Mesothelial cell of epicardium (in vitro differentiated cells): ENCODE measurements around the gene ASH1L. TPM values are rescaled to one million over a fixed set of nuclear protein-coding genes. Genes with fewer than 3 reads are reported as not detected.
"Not testable (repeated sequence)": the region's sequence is repeated elsewhere in the genome, so short reads cannot be mapped to it uniquely, and the experiment has no call there.

Source experiments
- DNase-seq, 2 experiments: peaks; one replicate each; pipeline ENCODE4 v3.0.0; 2021; ENCODE audit warnings: low spot score in 2 of 2; ENCODE audit not compliant: unreplicated experiment in 2 of 2
- H3K27ac Mint-ChIP-seq: 2 replicates; pipeline ENCODE4 v1.8.0; 2021; ENCODE audit warnings: mixed read lengths
- H3K27me3 Mint-ChIP-seq: 2 replicates; pipeline ENCODE4 v1.8.0; 2021; ENCODE audit warnings: low read depth, mixed read lengths
- H3K36me3 Mint-ChIP-seq: 2 replicates; pipeline ENCODE4 v1.8.0; 2021; ENCODE audit warnings: mixed read lengths
- H3K4me1 Mint-ChIP-seq: 2 replicates; pipeline ENCODE4 v1.8.0; 2021; ENCODE audit warnings: mixed read lengths
- H3K4me3 Mint-ChIP-seq: 2 replicates; pipeline ENCODE4 v1.8.0; 2021; ENCODE audit warnings: mild to moderate bottlenecking, moderate library complexity, mixed read lengths
- H3K9me3 Mint-ChIP-seq: 2 replicates; pipeline ENCODE4 v1.8.0; 2021; ENCODE audit warnings: mixed read lengths
- total RNA-seq: library from RNA; stranded (reverse); gene quantifications from 3 replicates; pipeline ENCODE4 v1.2.1, GENCODE V29; 2021
- TF ChIP-seq, protein P1 (sequence below): fragments of 200-600 bp; sonication (generic); IDR thresholded peaks from one replicate; pipeline ENCODE4 v1.5.0; 2021; ENCODE audit warnings: antibody characterized with exemption; ENCODE audit not compliant: unreplicated experiment

The ASH1L gene
- total RNA-seq, 1 donor from 2014 or later, result 87.7 TPM

- no peak for DNase-seq
- peaks cover 13% of the 10 kb centered on the region for H3K4me1 Mint-ChIP-seq
- peaks cover 5% of the 10 kb centered on the region for H3K27me3 Mint-ChIP-seq
- TF ChIP-seq, protein P1, sequence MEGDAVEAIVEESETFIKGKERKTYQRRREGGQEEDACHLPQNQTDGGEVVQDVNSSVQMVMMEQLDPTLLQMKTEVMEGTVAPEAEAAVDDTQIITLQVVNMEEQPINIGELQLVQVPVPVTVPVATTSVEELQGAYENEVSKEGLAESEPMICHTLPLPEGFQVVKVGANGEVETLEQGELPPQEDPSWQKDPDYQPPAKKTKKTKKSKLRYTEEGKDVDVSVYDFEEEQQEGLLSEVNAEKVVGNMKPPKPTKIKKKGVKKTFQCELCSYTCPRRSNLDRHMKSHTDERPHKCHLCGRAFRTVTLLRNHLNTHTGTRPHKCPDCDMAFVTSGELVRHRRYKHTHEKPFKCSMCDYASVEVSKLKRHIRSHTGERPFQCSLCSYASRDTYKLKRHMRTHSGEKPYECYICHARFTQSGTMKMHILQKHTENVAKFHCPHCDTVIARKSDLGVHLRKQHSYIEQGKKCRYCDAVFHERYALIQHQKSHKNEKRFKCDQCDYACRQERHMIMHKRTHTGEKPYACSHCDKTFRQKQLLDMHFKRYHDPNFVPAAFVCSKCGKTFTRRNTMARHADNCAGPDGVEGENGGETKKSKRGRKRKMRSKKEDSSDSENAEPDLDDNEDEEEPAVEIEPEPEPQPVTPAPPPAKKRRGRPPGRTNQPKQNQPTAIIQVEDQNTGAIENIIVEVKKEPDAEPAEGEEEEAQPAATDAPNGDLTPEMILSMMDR, result no peak
- H3K4me3 Mint-ChIP-seq, result no peak overlapping the region
- no peaks in the 10 kb centered on the region for H3K9me3 Mint-ChIP-seq
- H3K27ac Mint-ChIP-seq, result no peak overlapping the region
- no peaks in the 10 kb centered on the region for H3K36me3 Mint-ChIP-seq
These were observed 265.9 kb downstream of the ASH1L start for GRCh38 chr1:155296661-155297060.

- Mint-ChIP-seq H3K4me1 (peaks cover 13% of the 10 kb centered on the region), H3K36me3 (no peaks in the 10 kb centered on the region), H3K27me3 (peaks cover 5% of the 10 kb centered on the region), H3K27ac (no peak overlapping the region), H3K4me3 (no peak overlapping the region), H3K9me3 (no peaks in the 10 kb centered on the region)
- DNase-seq, result no peak
- TF ChIP-seq, protein P1, result no peak
These were observed 266.7 kb downstream of the ASH1L start for GRCh38 chr1:155295942-155296267.

- no peaks in the 10 kb centered on the region for H3K9me3 Mint-ChIP-seq
- peaks cover 5% of the 10 kb centered on the region for H3K27me3 Mint-ChIP-seq
- peaks cover 13% of the 10 kb centered on the region for H3K4me1 Mint-ChIP-seq
- no peak for DNase-seq
- TF ChIP-seq, protein P1, result no peak
- H3K4me3 Mint-ChIP-seq, result no peak overlapping the region
- no peak overlapping the region for H3K27ac Mint-ChIP-seq
- H3K36me3 Mint-ChIP-seq, result no peaks in the 10 kb centered on the region
These were observed 267.2 kb downstream of the ASH1L start for GRCh38 chr1:155295183-155295941.

DNA sequence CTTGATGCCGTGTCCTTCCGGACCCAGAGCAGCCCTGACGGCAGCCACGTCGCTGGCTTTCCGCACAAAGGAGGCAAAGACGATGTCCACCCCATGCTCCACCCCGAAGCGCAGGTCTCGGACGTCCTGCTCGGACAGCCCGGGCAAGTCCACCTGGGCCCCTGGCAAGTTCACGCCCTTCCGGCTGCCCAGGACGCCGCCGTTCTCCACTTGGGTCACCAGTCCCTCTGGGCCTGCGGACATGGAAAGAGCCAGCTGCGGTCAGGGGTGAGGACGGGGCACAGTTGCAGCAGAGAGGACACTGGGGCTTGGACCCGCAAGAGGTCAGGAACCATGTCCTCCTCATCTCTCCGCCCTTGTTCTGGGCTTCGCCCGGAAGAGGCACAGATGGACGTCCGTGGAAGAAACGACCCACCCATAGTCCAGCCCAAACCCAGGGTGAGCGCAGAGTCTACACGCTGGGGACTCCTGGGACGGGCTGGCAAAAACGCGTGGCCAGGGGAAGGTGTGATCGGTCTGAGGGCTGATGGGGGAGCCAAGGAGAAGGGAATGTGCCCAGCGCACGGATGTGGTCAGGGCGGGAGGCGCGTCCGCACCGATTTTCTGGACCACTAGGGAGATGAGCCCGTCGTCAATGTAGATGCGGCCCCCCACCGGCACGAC is 268.0 kb downstream of the ASH1L start:
- no peak overlapping the region for H3K4me3 Mint-ChIP-seq
- TF ChIP-seq, protein P1, result no peak
- no peak overlapping the region for H3K27ac Mint-ChIP-seq
- H3K4me1 Mint-ChIP-seq, result peaks cover 13% of the 10 kb centered on the region
- DNase-seq, result no peak
- peaks cover 5% of the 10 kb centered on the region for H3K27me3 Mint-ChIP-seq
- H3K9me3 Mint-ChIP-seq, result no peaks in the 10 kb centered on the region
- H3K36me3 Mint-ChIP-seq, result no peaks in the 10 kb centered on the region

DNA sequence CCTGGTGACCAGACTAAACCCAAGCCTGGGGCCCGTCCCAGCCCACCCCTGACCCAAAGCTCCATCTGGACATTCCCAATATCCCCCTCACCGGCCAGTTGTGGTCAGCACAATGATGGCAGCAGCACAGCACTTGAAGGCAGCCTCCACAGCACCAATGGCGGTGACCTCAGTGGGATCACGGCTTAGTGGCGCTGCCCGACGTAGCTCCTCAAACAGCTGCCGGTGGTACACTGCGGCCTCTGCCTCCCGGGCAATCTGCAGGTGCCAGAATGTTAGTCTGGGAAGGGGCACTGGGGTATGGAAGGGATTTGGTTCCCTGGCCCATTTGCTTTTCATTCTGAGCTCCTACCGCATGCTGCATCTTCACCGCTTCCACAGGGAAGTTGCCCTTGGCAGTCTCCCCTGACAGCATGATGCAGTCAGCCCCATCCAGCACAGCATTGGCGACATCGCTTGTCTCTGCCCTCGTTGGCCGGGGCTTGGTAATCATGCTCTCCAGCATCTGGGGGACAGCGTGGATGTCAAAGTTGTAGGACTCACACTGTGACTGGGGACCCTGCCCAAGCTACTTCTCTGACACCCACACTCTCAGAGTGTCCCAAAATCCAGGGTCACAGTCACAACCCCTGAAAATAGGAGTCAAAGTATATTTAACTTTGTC is 269.4 kb downstream of the ASH1L start:
- Mint-ChIP-seq H3K36me3 (peaks cover 8% of the 10 kb centered on the region), H3K4me1 (peaks cover 13% of the 10 kb centered on the region), H3K9me3 (no peaks in the 10 kb centered on the region), H3K27ac (no peak overlapping the region), H3K27me3 (peaks cover 5% of the 10 kb centered on the region), H3K4me3 (no peak overlapping the region)
- TF ChIP-seq, protein P1, result no peak
- DNase-seq, result no peak

GRCh38 chr1:155291006-155291405 is 271.6 kb downstream of the ASH1L start:
- not testable (repeated sequence) for DNase-seq, H3K27ac Mint-ChIP-seq, H3K4me1 Mint-ChIP-seq, H3K27me3 Mint-ChIP-seq, H3K9me3 Mint-ChIP-seq, H3K36me3 Mint-ChIP-seq, H3K4me3 Mint-ChIP-seq
